HG02588 (cell line): ENCODE results near the gene TMEM51.
A peak's percentile ranks its signal among the peaks of the same experiment; 100 is the strongest.

ENCODE experiments used
- ATAC-seq: cut with Tn5 transposase; IDR thresholded peaks from one replicate; pipeline ENCODE4 v1.9.1; 2021; ENCODE audit warnings: mild to moderate bottlenecking, moderate library complexity; ENCODE audit not compliant: unreplicated experiment

Gene TMEM51

DNA sequence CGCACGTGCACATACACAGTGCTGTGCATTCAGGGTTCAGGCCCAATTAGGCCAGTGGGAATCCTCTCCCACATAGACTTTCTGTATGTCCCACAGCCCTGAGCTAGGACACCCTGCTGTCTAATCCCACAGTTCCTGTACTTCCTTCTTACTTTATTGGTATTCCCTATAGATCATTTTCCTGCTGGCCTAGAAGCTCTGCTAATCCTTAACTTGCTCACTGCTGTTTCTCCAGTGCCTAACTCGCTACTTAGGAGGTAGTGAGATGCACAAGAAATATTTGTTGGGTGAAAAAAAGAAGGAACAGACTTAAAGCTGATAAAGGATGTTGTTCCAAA, 59.4 kb downstream of the TMEM51 start:
- ATAC-seq = no peak

GRCh38 chr1:15213341-15213821, 59.8 kb downstream of the TMEM51 start:
- no peak for ATAC-seq

DNA sequence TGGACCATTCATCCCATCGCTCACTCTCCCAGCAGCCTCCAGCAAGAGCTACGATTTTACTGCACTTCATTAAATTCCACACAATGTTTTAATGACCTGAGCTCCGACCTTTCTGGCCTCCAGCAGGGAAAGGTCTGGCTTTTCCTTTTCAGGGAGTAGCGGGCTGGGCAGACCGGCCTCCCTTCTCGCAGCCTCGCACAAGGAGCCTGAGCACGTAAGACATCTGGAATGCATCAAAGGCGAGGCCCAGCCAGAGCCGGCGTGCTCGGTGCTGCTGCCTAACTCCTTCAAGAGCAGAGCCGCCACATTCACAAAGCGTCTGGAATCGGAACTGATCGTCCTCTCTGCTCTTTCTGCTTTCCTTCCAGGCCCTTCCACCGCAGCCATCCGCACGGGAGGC, 61.0 kb downstream of the TMEM51 start:
- ATAC-seq = no peak

DNA sequence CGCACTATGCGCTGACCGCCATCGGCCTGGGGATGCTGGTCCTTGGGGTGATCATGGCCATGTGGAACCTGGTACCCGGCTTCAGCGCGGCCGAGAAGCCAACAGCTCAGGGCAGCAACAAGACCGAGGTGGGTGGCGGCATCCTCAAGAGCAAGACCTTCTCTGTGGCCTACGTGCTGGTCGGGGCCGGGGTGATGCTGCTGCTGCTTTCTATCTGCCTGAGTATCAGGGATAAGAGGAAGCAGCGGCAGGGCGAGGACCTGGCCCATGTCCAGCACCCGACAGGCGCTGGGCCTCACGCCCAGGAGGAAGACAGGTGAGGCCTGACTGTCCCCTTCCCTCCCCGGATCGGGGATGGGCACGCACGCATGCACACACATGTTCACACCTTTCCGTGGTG, 61.6 kb downstream of the TMEM51 start:
- no peak for ATAC-seq

DNA sequence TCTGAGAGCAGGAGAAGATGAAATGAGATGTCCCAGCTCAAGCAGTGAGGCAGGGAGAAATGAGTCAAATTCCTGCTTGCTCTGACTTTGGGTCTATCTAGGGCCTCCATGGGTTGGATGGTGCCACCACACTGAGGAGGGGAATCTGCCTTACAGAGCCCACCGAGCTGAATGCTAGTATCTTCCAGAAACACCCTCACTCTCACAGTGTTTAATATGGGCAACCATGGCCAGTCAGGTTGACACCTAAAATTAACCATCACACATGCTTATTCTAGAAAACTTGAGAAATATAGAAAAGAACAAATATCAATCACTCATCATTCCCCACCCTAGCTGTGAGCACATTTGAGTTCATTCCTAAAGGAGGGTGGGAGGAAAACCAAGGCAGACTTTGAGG, 64.1 kb downstream of the TMEM51 start:
- no peak for ATAC-seq

DNA sequence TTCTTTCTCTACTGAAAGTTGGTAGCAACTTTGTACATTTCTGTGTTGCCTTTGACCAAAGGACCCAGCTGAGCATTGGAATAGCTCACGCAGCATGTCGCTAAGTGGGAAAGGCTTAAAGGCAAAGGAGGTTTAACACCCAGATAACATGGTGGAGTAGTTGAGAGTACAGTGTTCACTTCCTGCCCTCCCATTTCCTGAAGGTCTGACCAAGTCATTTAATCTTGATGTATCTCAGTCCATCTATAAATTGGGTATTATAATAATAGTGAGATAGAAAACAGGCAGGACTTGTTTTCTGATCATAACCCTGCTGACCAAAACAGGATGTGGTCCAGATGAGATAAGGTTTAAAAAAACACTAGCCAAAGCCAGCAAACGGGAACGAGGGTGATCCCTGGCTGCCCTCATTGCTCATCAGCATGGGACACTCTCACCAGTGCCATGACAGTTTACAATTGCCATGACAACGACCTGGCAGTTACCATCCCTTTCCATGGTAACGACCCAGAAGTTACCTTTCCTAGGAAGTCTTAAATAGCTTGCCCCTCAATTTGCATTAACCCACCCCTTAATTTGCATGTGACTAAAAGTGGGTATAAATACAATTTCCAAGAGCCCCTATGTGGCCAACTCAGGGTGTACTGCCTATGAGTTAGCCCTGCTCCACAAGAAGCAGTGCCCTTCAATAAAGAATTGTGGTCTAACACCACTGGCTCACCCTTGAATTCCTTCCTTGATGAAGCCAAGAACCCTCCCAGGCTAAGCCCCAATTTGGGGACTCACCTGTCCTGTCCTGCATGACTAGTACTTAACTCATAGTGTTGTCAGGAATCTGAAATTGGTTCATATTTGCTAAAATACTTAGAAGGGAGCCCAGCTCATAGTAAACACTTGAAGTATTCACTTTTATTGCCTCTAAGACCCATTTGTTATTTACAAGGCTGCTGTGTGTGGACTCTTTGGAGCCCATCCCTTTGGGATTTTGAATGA, 65.0 kb downstream of the TMEM51 start:
- ATAC-seq = no peak

DNA sequence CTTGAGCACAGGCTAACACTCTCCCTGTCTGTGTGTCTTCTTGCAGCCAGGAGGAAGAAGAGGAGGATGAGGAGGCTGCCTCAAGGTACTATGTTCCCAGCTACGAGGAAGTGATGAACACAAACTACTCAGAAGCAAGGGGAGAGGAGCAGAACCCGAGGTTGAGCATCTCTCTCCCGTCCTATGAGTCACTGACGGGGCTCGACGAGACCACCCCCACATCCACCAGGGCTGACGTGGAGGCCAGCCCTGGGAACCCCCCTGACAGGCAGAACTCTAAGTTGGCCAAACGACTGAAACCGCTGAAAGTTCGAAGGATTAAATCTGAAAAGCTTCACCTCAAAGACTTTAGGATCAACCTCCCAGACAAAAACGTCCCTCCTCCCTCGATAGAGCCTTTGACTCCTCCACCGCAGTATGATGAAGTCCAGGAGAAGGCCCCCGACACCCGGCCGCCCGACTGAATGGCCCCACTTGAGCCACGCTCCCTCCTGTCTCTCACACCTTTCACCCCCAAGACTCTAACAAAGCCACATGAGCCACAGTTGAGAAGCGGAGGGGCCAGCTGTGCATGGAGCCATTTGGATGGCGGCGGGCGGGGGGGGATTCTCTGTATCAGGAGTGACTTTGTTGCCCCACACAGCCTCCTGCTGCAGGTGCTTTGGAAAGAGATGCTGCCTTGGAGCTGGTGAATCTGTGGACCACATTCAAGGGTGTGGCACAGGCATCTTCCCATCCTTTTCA, 65.9 kb downstream of the TMEM51 start:
- ATAC-seq = no peak

GRCh38 chr1:15220024-15220392, 66.5 kb downstream of the TMEM51 start:
- no peak for ATAC-seq

DNA sequence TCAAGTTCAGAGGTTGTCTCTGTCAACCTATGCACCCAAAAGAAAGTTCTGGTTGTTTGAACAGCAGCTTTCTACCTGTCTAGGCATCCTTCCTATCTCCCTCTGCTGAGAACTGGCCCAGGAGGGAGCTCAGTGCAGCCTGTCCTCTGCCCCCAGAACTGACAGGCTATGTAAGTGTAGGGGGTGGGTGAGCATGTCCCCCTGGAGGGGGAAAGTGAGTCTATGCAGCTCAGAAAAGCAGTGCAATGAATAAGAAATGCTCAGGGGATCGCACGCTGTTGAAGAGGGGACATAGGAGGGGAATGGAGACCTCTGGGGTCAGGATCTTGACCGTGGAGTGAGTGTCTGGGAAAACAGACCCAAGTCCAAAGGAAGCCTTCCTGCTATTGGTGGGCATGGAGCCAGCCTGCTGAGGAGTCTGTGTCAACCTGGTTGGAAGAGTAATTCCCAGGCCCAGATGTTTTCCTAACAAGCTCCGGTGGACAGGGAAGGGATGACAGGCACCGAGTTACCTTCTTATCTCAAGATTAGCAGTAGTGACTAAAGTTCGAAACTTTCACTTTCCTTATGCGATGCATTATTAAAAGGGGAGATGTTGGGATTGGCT, 67.4 kb downstream of the TMEM51 start:
- no peak for ATAC-seq

DNA sequence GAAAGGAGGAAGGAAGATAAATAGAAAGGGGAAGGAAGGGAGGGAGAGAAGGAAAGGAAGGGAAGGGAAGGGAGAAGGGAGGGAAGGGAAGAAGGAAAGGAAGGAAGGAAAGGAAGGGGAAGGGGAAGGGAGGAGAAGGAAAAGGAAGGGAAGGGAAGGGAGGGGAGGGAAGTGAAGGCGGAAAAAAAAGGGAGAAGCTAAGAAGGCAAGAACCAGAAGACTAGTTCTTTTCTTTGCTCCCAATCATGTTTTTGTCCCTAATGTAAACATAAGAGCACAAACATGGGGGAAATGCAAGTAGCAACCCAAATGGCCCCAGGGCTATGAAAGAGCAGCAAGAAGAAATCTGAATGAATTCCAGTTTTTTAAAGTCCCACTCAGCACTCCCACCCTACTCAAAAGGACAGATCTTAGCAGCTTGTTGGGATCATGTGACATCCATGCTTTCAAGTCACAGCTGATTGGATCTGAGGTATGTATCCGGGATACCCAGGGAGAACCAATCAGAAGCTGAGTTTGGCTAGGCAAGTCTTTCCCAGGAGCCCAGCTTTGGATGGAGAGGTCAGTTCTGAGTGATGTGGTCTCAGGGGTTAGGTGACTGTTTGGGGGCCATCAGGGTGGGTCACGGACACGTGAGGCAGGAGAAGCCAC, 69.2 kb downstream of the TMEM51 start:
- no peak for ATAC-seq

GRCh38 chr1:15224259-15224869, 70.8 kb downstream of the TMEM51 start:
- no peak for ATAC-seq

GRCh38 chr1:15224974-15225373, 71.4 kb downstream of the TMEM51 start:
- ATAC-seq = no peak

DNA sequence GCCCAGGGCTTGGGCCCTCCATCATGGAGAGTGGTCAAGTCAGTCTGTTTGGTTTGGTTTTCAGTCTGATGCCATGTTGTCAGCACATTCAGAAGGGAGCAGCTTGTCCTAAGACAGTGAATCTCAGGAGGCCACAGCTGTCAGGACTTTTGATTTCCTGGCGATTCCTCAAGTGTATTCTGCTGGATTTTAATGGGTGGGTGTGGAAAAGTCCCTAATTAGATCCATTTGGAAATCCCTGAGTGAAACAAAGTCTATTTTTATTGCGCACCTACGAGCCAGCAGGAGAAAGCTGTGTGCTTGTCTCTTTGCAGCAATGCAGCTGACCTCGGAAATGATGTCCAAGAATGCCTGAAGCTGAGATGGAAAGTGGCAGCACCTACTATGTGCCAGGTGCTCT, 71.9 kb downstream of the TMEM51 start:
- ATAC-seq = no peak

- no peak for ATAC-seq
Measured at GRCh38 chr1:15226388-15227255, 73.1 kb downstream of the TMEM51 start.

- ATAC-seq = no peak
Measured at GRCh38 chr1:15229707-15230131, 76.2 kb downstream of the TMEM51 start.

DNA sequence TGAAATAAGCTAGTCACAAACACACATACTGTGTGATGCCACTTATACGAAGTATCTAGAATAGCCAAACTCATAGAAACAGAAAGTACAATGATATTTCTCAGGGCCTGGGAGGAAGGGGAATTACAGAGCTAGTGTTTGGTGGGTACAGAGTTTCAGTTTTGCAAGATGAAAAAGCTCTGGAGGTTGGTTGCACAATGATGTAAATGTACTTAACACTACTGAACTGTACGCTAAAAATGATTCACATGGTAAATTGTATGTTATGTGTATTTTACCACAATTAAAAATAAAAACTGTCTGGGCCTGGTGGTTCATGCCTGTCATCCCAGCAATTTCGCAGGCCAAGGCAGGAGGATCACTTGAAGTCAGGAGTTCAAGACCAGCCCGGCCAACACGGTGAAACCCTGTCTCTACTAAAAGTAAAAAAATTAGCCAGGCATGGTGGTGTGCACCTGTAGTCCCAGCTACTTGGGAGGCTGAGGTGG, 78.2 kb downstream of the TMEM51 start:
- ATAC-seq = peak; percentile 84

GRCh38 chr1:15233689-15234088, 80.1 kb downstream of the TMEM51 start:
- ATAC-seq = no peak

DNA sequence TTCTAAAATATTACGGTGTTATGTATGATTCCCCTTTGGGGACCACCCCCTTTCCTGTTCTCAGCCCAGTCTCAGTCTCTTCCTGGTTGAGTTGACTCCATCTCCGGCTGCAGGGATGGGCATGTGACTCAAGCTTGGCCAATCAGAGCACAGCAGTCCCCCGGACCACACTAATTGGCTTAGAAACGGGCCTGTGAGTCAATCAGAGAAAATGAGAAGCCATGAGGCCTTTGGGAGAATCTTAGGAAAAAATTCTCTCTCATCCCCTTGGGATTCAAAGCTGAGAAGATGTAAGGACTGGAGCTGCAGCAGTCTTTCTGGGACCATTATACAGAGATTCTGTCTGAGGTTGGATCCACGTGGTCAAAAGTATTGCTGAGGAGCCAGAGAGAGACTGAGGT, 82.8 kb downstream of the TMEM51 start:
- ATAC-seq = no peak

GRCh38 chr1:15236746-15237145, 83.2 kb downstream of the TMEM51 start:
- ATAC-seq = no peak

GRCh38 chr1:15238789-15239188, 85.2 kb downstream of the TMEM51 start:
- ATAC-seq = no peak
